AG04449 (cell line): ENCODE measurements around the gene ERC2.
"Not testable (repeated sequence)": the region's sequence is repeated elsewhere in the genome, so short reads cannot be mapped to it uniquely, and the experiment has no call there.

ENCODE experiments used
- CTCF ChIA-PET: fragments of 350-600 bp; formaldehyde crosslinking; extraction: SDS; loops from one replicate; lab custom pipeline; 2021; ENCODE audit warnings: antibody characterized with exemption; lab: Yijun Ruan, JAX
- POLR2A ChIA-PET: fragments of 400-600, 350-600 bp; formaldehyde crosslinking; extraction: SDS; loops from one replicate; lab custom pipeline; 2020; ENCODE audit warnings: antibody characterized with exemption, inconsistent platforms; lab: Yijun Ruan, JAX
- DNase-seq: peaks from one replicate; pipeline ENCODE4 v3.0.0-alpha.2; 2010; ENCODE audit warnings: low read depth, low spot score
- H3K4me3 ChIP-seq: 2 replicates; pipeline ENCODE4 v1.5.1; 2011; ENCODE audit warnings: low read depth, mild to moderate bottlenecking, control low read depth, low read length
- CTCF ChIP-seq: IDR thresholded peaks from one replicate; pipeline ENCODE4 v1.5.1; 2011; ENCODE audit warnings: mild to moderate bottlenecking, moderate library complexity, low read length, control low read depth, inconsistent platforms; ENCODE audit not compliant: insufficient read depth; ENCODE audit errors: missing control alignments

Gene ERC2

DNA sequence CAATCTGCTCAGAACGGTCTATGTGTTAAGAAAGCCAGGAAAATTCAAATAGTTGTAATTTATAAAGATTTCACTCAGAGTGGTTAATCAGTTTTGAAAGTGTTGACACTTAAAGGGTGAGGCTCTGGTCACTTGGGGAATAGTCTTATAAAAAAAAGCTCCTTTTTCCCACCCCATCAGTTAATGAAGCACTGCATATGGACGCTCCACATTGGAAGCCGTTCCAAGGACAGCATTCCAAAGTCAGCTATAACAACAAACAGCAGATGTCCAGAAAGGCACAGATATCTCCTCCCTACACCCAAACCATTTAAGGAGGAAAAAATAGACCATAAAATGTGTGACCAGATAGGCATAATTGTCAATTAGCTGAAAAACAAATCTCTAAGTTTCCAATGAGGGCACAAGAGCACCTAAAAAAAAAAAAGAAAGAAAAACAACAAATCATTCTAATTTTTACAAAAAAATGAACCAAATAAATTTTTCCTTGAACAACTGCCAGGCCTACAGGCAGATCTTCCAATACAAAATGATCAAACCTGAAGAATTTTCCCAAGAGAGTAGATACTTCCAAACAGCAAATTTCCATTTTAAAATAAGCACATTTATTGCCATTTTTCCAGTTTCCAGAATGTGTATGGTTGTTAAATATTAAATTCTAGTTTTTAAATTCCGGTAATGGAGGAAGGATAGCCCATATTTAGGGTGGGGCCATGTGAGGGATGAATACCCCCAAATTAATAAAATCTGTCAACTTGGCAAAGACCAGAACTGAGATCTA is 198.3 kb downstream of the ERC2 start:
- no peak for TF ChIP-seq CTCF
- H3K4me3 ChIP-seq, result no peak overlapping the region
- ChIA-PET CTCF (interaction anchor here (1.2 to 1.8 kb wide), 3 partner anchors 14 to 18 kb away, joined by 3 to 4 read pairs (median 3); no protein-coding TSS in a partner anchor), POLR2A (no interaction called here)
- no peak for DNase-seq

DNA sequence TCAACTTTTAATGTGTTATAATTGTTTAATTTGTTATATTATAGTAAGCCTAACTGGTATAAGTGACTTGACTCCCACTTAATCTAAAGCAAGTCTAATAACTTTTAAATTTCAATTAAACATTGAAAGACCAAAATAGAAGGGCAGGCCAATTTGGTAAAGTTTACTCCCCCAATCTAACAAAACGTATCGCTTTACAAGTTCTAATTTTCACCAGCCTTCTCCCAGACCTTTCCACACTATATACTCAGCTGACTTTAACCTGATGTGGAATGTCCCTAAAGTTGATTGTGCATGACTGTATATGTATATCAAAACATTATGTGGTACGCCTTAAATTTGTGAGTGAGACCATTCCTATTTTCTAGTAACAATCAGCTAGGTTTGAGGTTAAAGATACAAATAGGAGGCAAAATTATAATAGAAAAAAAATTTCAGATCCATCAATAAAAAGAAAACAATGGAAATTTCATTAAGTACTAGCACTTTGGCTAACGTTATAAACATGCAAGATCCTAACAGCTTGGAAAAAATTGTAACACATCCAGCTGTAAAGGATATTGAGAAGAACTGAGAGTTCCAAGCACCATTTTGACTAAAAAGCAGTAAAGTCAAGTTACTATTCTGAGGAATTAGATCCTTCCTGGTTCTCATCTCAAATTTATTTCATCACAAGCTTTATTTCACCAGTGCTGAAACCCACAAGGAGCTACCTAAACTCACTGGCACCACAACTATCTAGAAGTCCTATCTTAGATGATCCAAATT is 199.5 kb downstream of the ERC2 start:
- TF ChIP-seq CTCF, result no peak
- ChIA-PET POLR2A (no interaction called here), CTCF (interaction anchor here (1.2 to 1.4 kb wide), 2 partner anchors 14 to 16 kb away, joined by 3 read pairs; no protein-coding TSS in a partner anchor)
- DNase-seq, result no peak
- H3K4me3 ChIP-seq, result no peak overlapping the region

DNA sequence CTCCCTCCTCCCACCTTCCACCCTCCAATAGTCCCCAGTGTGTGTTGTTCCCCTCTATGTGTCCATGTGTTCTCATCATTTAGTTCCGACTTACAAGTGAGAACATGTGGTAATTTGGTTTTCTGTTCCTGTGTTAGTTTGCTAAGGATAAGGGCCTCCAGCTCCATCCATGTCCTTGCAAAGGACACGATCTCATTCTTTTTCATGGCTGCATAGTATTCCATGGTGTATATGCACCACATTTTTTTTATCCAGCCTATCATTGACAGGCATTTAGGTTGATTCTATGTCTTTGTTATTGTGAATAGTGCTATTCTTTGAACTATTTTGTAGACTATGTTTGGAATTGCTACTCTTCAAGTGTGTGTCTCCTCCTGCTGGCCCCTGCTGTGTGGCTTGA is 206.4 kb downstream of the ERC2 start:
- POLR2A ChIA-PET, H3K4me3 ChIP-seq, DNase-seq: not testable (repeated sequence)
- CTCF ChIA-PET, result interaction anchor here (2.5 kb wide), 1 partner anchor 10 kb away, joined by 8 read pairs; no protein-coding TSS in a partner anchor

GRCh38 chr3:56260262-56260661 is 208.0 kb downstream of the ERC2 start:
- no peak overlapping the region for H3K4me3 ChIP-seq
- DNase-seq, result no peak
- ChIA-PET CTCF (interaction anchor here (2.5 kb wide), 1 partner anchor 9 kb away, joined by 8 read pairs; no protein-coding TSS in a partner anchor), POLR2A (no interaction called here)
- no peak for TF ChIP-seq CTCF

DNA sequence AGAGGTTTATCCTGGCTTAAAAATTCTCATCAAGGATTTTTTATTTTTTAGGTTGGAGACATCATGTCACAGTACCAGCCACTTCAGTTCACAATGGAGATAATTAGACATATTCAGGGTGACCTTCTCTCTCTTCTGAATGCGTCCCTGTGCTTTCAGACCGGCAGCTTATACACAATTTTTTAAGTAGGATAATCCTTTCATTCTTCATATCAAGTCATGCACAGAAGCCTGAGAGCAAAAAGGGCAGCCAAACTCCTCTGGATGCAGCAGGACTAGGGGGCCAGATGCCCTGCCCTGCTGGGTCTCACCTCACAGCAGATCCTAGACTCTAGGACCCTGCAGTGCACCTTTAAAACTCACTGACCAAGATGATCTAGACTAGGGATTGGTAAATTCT is 210.4 kb downstream of the ERC2 start:
- POLR2A ChIA-PET, result no interaction called here
- CTCF ChIA-PET, result no interaction called here
- DNase-seq, result no peak
- no peak for TF ChIP-seq CTCF
- H3K4me3 ChIP-seq, result no peak overlapping the region

GRCh38 chr3:56254835-56255234 is 213.4 kb downstream of the ERC2 start:
- ChIA-PET CTCF (interaction anchor here (0.9 to 1.6 kb wide), 6 partner anchors 8 to 770 kb away, joined by 3 to 5 read pairs (median 3); no protein-coding TSS in a partner anchor), POLR2A (no interaction called here)

More at GRCh38 chr3:56254835-56255234, 213.4 kb downstream of the ERC2 start:
- no peak for DNase-seq
- H3K4me3 ChIP-seq, result no peak overlapping the region
- TF ChIP-seq CTCF, result no peak
